Neural cell (in vitro differentiated cells): ENCODE data around the gene VSIG10L.

Source experiments
- CTCF ChIP-seq: fragments of 450-650 bp; IDR thresholded peaks from 2 replicates; pipeline ENCODE4 v1.5.1; 2014; ENCODE audit warnings: antibody characterized with exemption, mild to moderate bottlenecking, moderate library complexity; ENCODE audit not compliant: poor library complexity, severe bottlenecking
- EP300 ChIP-seq: fragments of 450-650 bp; conservative IDR thresholded peaks from 2 replicates; pipeline ENCODE4 v1.6.1; 2014; ENCODE audit warnings: antibody characterized with exemption, mild to moderate bottlenecking, moderate library complexity; ENCODE audit not compliant: poor library complexity, severe bottlenecking
- EZH2 ChIP-seq: fragments of 200-600, 300-800 bp; shearing (Covaris generic), sonication (generic); IDR thresholded peaks from 2 replicates; pipeline ENCODE4 v1.6.1; 2014; ENCODE audit warnings: antibody characterized with exemption, low read length, borderline replicate concordance, mild to moderate bottlenecking; ENCODE audit not compliant: insufficient read depth, poor library complexity, severe bottlenecking
- MXI1 ChIP-seq: fragments of 450-650 bp; conservative IDR thresholded peaks from 2 replicates; pipeline ENCODE4 v1.6.1; 2014; ENCODE audit warnings: antibody characterized with exemption, mild to moderate bottlenecking; ENCODE audit not compliant: poor library complexity, severe bottlenecking
- POLR2AphosphoS5 ChIP-seq: IDR thresholded peaks from 2 replicates; pipeline ENCODE4 v1.6.1; 2012
- TAF1 ChIP-seq: IDR thresholded peaks from 2 replicates; pipeline ENCODE4 v1.6.1; 2012; ENCODE audit warnings: low read depth

DNA sequence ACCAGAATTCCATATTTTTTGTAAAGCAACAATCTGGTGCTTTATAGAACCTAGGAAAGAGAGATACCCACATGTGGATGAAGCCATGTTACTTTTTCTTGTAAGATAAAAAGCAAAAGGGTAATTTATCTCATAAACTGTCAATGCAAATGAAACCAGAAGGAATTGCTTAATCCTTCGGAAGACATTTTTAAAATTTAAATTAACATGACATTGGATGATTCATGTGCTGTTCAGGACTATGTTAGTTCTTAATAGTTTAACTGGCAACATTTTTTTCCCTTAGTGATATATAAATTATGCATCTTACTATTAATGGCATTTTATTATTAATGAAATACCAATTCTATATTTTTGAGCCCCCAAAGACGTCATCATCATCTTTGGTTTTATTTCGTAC lies 56.3 kb downstream of the VSIG10L start:
- TF ChIP-seq CTCF = no peak
- TF ChIP-seq TAF1 = no peak
- TF ChIP-seq EP300 = no peak
- TF ChIP-seq EZH2 = no peak
- no peak for TF ChIP-seq POLR2AphosphoS5
- no peak for TF ChIP-seq MXI1
